Right lobe of liver (tissue), 6 donors: ENCODE measurements around the gene HERC4. TPM values are rescaled to one million over a fixed set of nuclear protein-coding genes. Genes with fewer than 3 reads are reported as not detected.

ENCODE experiments used
- ATAC-seq, 4 donors: fragments of 200-7000 bp; cut with Tn5 transposase; one replicate each; pipeline ENCODE4 v1.9.1; 2020; ENCODE audit warnings: mild to moderate bottlenecking in 4 of 4, moderate library complexity in 4 of 4
- DNase-seq, 3 donors: peaks; one replicate each; pipeline ENCODE4 v3.0.0-alpha.2; 2020
- H3K27ac ChIP-seq, 3 donors: fragments of 200-600 bp; one replicate each; pipeline ENCODE4 v1.8.0; 2022
- H3K27me3 ChIP-seq, 2 donors: fragments of 200-600 bp; one replicate each; pipeline ENCODE4 v1.8.0; 2022
- H3K36me3 ChIP-seq, 4 donors: fragments of 200-600 bp; sonication (generic) in 1 of 4; one replicate each; pipeline versions ENCODE4 v1.5.1 to v1.8.0; 2017 to 2022; ENCODE audit warnings: control low read depth in 1 of 4
- H3K4me1 ChIP-seq, 4 donors: fragments of 200-600 bp; sonication (generic) in 1 of 4; one replicate each; pipeline versions ENCODE4 v1.5.1 to v1.8.0; 2017 to 2022; ENCODE audit warnings: control low read depth in 1 of 4
- H3K4me3 ChIP-seq, 3 donors: fragments of 200-600 bp; one replicate each; pipeline ENCODE4 v1.8.0; 2022
- H3K9me3 ChIP-seq, 4 donors: fragments of 200-600 bp; sonication (generic) in 1 of 4; one replicate each; pipeline versions ENCODE4 v1.5.1 to v1.8.0; 2017 to 2022; ENCODE audit warnings: control low read depth in 1 of 4
- POLR2A ChIP-seq: fragments of 450-650 bp; IDR thresholded peaks from one replicate; pipeline ENCODE4 v1.6.1; 2017; ENCODE audit warnings: antibody characterized with exemption, mild to moderate bottlenecking
- WGBS: methylation state at CpG from one replicate; pipeline ENCODE4 v1.1.6; 2018; ENCODE audit warnings: low coverage, low lambda C conversion rate; ENCODE audit not compliant: insufficient coverage; ENCODE audit errors: missing lambda C conversion rate; 5-methylcytosine and 5-hydroxymethylcytosine counted together
- intact Hi-C, 2 donors: fragments of 100-400 bp; cut with DNase I; formaldehyde crosslinking; loops; one replicate each; pipeline versions ENCODE4 v1.11.2 to v1.14.1; 2022
- total RNA-seq, 6 experiments: library from RNA; depleted of rRNA in 2 of 6; stranded (reverse); fragments of >200 nt in 2 of 6; fragmentation: NEBNext Ultra II Directional in 3 of 6; extraction: Animal tissue kit (Norgen Biotek cat#: 25700) in 3 of 6; gene quantifications; one replicate each; pipeline versions ENCODE4 v1.1.0 to v1.2.4, GENCODE V29; 2016 to 2023
- TF ChIP-seq, protein P1 (sequence below), 4 donors: fragments of 200-600 bp in 3 of 4; fragments of 450-650 bp in 1 of 4; IDR thresholded peaks; one replicate each; pipeline versions ENCODE4 v1.5.1 to v1.8.0; 2016 to 2022; ENCODE audit warnings: antibody characterized with exemption in 4 of 4, mild to moderate bottlenecking in 2 of 4
- donor health status: DM: no; HTN: yes; CAD: no.
- donor health status: DM: no; HTN: no; CAD: no.
- donor health status: DM: no; HTN: no; CAD: no.
- donor health status: DM: no; HTN: yes; CAD: no.
- donor health status: DM: no; HTN: yes; CAD: no.

HERC4 gene
- total RNA-seq, 6 experiments from 2014 or later = 17.6 to 32.2 (median 26.9) TPM

DNA sequence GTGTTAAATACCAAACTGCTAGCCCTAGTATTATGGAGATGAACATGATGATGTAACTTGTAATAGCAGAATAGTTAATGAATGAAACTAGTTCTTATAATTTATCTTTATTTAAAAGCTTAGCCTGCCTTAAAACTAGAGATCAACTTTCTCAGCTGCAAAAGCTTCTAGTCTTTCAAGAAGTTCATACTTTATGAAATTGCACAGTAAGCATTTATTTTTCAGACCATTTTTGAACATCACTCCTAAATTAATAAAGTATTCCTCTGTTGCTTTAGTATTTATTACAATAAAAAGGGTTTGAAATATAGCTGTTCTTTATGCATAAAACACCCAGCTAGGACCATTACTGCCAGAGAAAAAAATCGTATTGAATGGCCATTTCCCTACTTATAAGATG is 157.4 kb downstream of the HERC4 start:
- peaks cover 0 to 21% (median 4%) of the 10 kb centered on the region in 4 donors for H3K36me3 ChIP-seq
- no peaks in the 10 kb centered on the region for H3K27me3 ChIP-seq
- no peak for DNase-seq
- H3K9me3 ChIP-seq = no peaks in the 10 kb centered on the region
- no peak overlapping the region for H3K4me3 ChIP-seq
- intact Hi-C loops = no loop called here
- WGBS = 72% methylated on average over 1 of the region's 1 CpG
- no peak overlapping the region for H3K27ac ChIP-seq
- H3K4me1 ChIP-seq = peaks cover 0 to 38% (median 13%) of the 10 kb centered on the region in 4 donors
- no peak for ATAC-seq
- TF ChIP-seq, protein P1, sequence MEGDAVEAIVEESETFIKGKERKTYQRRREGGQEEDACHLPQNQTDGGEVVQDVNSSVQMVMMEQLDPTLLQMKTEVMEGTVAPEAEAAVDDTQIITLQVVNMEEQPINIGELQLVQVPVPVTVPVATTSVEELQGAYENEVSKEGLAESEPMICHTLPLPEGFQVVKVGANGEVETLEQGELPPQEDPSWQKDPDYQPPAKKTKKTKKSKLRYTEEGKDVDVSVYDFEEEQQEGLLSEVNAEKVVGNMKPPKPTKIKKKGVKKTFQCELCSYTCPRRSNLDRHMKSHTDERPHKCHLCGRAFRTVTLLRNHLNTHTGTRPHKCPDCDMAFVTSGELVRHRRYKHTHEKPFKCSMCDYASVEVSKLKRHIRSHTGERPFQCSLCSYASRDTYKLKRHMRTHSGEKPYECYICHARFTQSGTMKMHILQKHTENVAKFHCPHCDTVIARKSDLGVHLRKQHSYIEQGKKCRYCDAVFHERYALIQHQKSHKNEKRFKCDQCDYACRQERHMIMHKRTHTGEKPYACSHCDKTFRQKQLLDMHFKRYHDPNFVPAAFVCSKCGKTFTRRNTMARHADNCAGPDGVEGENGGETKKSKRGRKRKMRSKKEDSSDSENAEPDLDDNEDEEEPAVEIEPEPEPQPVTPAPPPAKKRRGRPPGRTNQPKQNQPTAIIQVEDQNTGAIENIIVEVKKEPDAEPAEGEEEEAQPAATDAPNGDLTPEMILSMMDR (IDR thresholded peaks at IDR 0.05) = no peak
- TF ChIP-seq POLR2A = no peak

DNA sequence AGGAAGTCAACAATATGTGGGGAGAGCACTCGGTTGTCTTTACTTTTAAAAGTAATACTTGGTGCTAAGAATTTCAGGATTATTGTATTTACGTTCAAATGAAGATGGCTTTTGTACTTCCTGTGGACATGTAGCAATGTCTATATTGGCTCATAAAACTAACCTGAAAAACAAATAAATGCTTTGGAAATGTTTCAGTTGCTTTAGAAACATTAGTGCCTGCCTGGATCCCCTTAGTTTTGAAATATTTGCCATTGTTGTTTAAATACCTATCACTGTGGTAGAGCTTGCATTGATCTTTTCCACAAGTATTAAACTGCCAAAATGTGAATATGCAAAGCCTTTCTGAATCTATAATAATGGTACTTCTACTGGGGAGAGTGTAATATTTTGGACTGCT is 157.9 kb downstream of the HERC4 start:
- TF ChIP-seq, protein P1 (IDR thresholded peaks at IDR 0.05) = no peak
- TF ChIP-seq POLR2A = no peak
- intact Hi-C loops = no loop called here
- DNase-seq = no peak
- Histone ChIP-seq H3K4me3 (no peak overlapping the region), H3K36me3 (peaks cover 0 to 26% (median 6%) of the 10 kb centered on the region in 4 donors), H3K9me3 (no peaks in the 10 kb centered on the region), H3K27ac (no peak overlapping the region), H3K27me3 (no peaks in the 10 kb centered on the region), H3K4me1 (peaks cover 0 to 38% (median 13%) of the 10 kb centered on the region in 4 donors)
- ATAC-seq = peak; percentile 64 to 83 (median 66)
- WGBS = 27% methylated on average over 2 of the region's 2 CpGs

DNA sequence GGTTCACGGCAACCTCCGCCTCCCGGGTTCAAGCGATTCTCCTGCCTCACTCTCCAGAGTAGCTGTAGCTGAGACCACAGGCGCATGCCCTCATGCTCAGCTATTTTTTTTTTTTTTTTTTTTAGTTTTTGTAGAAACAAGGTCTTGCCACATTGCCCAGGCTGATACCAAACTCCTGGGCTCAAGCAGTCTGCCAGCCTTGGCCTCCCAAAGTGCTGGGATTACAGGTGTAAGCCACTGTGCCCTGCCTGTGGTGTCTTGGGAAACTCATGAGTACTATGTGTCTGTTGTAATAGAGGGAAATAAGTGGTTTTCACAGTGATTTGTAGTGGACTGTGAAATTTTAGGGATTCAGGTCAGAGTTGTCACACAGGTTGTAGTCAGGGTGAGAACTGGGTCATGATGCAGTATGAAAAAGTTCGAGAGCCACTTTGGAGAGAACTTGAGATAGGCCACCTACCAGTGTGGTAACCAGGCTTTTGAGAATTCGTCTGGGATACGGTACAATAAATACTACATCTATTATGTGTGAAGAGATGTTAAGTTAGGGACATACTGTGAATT is 160.2 kb downstream of the HERC4 start:
- no peak overlapping the region for H3K27ac ChIP-seq
- intact Hi-C loops = no loop called here
- H3K4me1 ChIP-seq = peaks cover 0 to 20% (median 4%) of the 10 kb centered on the region in 4 donors
- no peaks in the 10 kb centered on the region for H3K27me3 ChIP-seq
- no peak overlapping the region for H3K4me3 ChIP-seq
- no peak for ATAC-seq
- no peaks in the 10 kb centered on the region for H3K9me3 ChIP-seq
- TF ChIP-seq POLR2A = no peak
- TF ChIP-seq, protein P1 (IDR thresholded peaks at IDR 0.05) = no peak
- 91% methylated on average over 7 of the region's 8 CpGs for WGBS
- peaks cover 0 to 42% (median 9%) of the 10 kb centered on the region in 4 donors for H3K36me3 ChIP-seq
- DNase-seq = no peak

DNA sequence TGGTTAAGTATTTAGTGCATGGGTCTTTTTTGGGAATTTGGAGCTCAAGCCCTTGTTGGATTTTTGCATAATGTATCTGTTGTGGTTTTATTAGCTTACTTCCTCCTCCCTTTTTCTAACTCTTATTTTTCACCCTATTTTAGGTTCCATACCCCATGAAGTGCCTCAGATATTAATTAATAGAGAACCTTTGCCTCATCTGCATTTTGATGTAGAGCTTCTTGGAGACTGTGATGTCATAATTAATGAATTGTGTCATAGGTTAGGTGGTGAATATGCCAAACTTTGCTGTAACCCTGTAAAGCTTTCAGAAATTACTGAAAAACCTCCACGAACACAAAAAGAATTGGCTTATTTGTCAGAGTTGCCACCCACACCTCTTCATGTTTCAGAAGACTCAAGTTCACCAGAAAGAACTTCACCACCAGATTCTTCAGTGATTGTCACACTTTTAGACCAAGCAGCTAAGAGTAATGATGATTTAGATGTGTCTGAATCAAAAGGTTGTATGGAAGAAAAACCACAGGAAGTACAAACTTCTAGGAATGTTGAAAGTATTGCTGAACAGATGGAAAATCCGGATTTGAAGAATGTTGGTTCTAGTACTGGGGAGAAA is 162.6 kb downstream of the HERC4 start:
- intact Hi-C loops = no loop called here
- Histone ChIP-seq H3K4me3 (no peak overlapping the region), H3K27ac (no peak overlapping the region), H3K9me3 (no peaks in the 10 kb centered on the region), H3K27me3 (no peaks in the 10 kb centered on the region), H3K4me1 (peaks cover 0 to 12% (median 4%) of the 10 kb centered on the region in 4 donors), H3K36me3 (peaks cover 0 to 67% (median 19%) of the 10 kb centered on the region in 4 donors)
- WGBS = 89% methylated on average over 2 of the region's 2 CpGs
- ATAC-seq (no peak), DNase-seq (no peak)
- TF ChIP-seq POLR2A = no peak
- TF ChIP-seq, protein P1 (IDR thresholded peaks at IDR 0.05) = no peak
